H1 (cell line): ENCODE measurements around the gene DPYD. TPM values are rescaled to one million over a fixed set of nuclear protein-coding genes. Genes with fewer than 3 reads are reported as not detected.

Experiments
- CTCF ChIA-PET: fragments of 300-600 bp; sonication (Branson Sonifier 250); formaldehyde crosslinking; loops from one replicate; lab custom pipeline; 2021; ENCODE audit not compliant: partially characterized antibody; lab: Charles Lee
- POLR2A ChIA-PET: fragments of 300-600 bp; sonication (Branson Sonifier 250); formaldehyde crosslinking; loops from one replicate; lab custom pipeline; 2021; ENCODE audit warnings: inconsistent platforms; ENCODE audit not compliant: partially characterized antibody; lab: Charles Lee
- DNase-seq, 2 experiments: peaks; one replicate each; pipeline versions ENCODE4 v3.0.0 to v3.0.0-alpha.2; 2010 to 2022; ENCODE audit warnings: low spot score in 2 of 2, low read depth in 1 of 2, mixed read lengths in 1 of 2
- FAIRE-seq: peaks from 2 replicates; lab custom pipeline; 2011; peaks lifted over from hg19 to GRCh38; lab: Jason Lieb, UNC
- H2AFZ ChIP-seq: 2 replicates; pipeline ENCODE4 v1.8.1; 2012; ENCODE audit warnings: low read length, inconsistent platforms
- H2AK5ac ChIP-seq: 2 replicates; pipeline ENCODE4 v1.6.1; 2013; ENCODE audit warnings: low read depth, low read length
- H2BK120ac ChIP-seq: replicated peaks from 2 replicates; pipeline ENCODE3; 2013; ENCODE audit warnings: low read depth, low read length, inconsistent platforms
- H2BK12ac ChIP-seq: 2 replicates; pipeline ENCODE4 v1.6.1; 2013; ENCODE audit warnings: low read depth, low read length
- H2BK15ac ChIP-seq: 2 replicates; pipeline ENCODE4 v1.6.1; 2013; ENCODE audit warnings: low read length
- H2BK20ac ChIP-seq: 2 replicates; pipeline ENCODE4 v1.6.1; 2013; ENCODE audit warnings: low read length
- H2BK5ac ChIP-seq: 2 replicates; pipeline ENCODE4 v1.6.1; 2013; ENCODE audit warnings: low read depth, low read length
- H3K14ac ChIP-seq: 2 replicates; pipeline ENCODE4 v1.6.1; 2013; ENCODE audit warnings: inconsistent platforms; ENCODE audit not compliant: insufficient read length
- H3K18ac ChIP-seq: 2 replicates; pipeline ENCODE4 v1.6.1; 2013; ENCODE audit warnings: low read length; ENCODE audit errors: extremely low read depth
- H3K23ac ChIP-seq: 2 replicates; pipeline ENCODE4 v1.6.1; 2013; ENCODE audit warnings: inconsistent platforms; ENCODE audit not compliant: insufficient read length
- H3K23me2 ChIP-seq: 2 replicates; pipeline ENCODE4 v1.6.1; 2013; ENCODE audit warnings: low read depth, low read length
- H3K27ac ChIP-seq: 2 replicates; pipeline ENCODE4 v1.6.1; 2011; ENCODE audit warnings: low read depth, low read length, inconsistent platforms
- H3K27me3 ChIP-seq, 4 experiments: replicated peaks in 1 of 4; 1 replicate in 1 of 4; 2 replicates in 3 of 4; pipeline versions ENCODE4 v1.6.1 to v1.8.1; 2011 to 2013; ENCODE audit warnings: low read length in 3 of 4, mild to moderate bottlenecking in 3 of 4, inconsistent platforms in 2 of 4, mixed read lengths in 2 of 4, moderate library complexity in 1 of 4; ENCODE audit not compliant: control insufficient read depth in 3 of 4, insufficient read depth in 3 of 4; ENCODE audit errors: extremely low read depth in 1 of 4
- H3K36me3 ChIP-seq, 4 experiments: 2 replicates each; pipeline versions ENCODE4 v1.6.1 to v1.8.1; 2011 to 2013; ENCODE audit warnings: mild to moderate bottlenecking in 4 of 4, low read length in 3 of 4, moderate library complexity in 2 of 4, control low read depth in 1 of 4, inconsistent platforms in 1 of 4; ENCODE audit not compliant: insufficient read depth in 4 of 4, control insufficient read depth in 2 of 4
- H3K4ac ChIP-seq: replicated peaks from 2 replicates; pipeline ENCODE3; 2013; ENCODE audit warnings: low read length, low read depth, mixed read lengths, inconsistent platforms; ENCODE audit not compliant: insufficient read length
- H3K4me1 ChIP-seq, 4 experiments: replicated peaks in 1 of 4; 1 replicate in 1 of 4; 2 replicates in 3 of 4; pipeline versions ENCODE4 v1.6.1 to v1.8.1; 2011 to 2013; ENCODE audit warnings: low read length in 3 of 4, inconsistent platforms in 2 of 4, mixed read lengths in 1 of 4; ENCODE audit not compliant: insufficient read depth in 4 of 4, control insufficient read depth in 3 of 4
- H3K4me2 ChIP-seq, 2 experiments: 2 replicates each; pipeline versions ENCODE4 v1.6.1 to v1.8.1; 2011 to 2013; ENCODE audit warnings: low read depth in 2 of 2, low read length in 2 of 2, control low read depth in 1 of 2, inconsistent platforms in 1 of 2, mild to moderate bottlenecking in 1 of 2; ENCODE audit not compliant: insufficient read depth in 1 of 2
- H3K4me3 ChIP-seq, 4 experiments: fragments of 200-600, 300-600 bp in 1 of 4; sonication (generic), shearing (Covaris generic), sonication (Bioruptor Twin) in 1 of 4; 2 replicates each; pipeline versions ENCODE4 v1.5.1 to v1.8.1; 2011 to 2016; ENCODE audit warnings: low read length in 4 of 4, low read depth in 3 of 4, control low read depth in 2 of 4, inconsistent platforms in 2 of 4, mild to moderate bottlenecking in 2 of 4, mixed read lengths in 1 of 4, moderate library complexity in 1 of 4; ENCODE audit not compliant: insufficient read depth in 2 of 4; ENCODE audit errors: extremely low read depth in 1 of 4
- H3K56ac ChIP-seq: replicated peaks from 2 replicates; pipeline ENCODE3; 2013; ENCODE audit warnings: low read depth, mild to moderate bottlenecking, mixed read lengths, low read length, inconsistent platforms; ENCODE audit not compliant: insufficient read length
- H3K79me1 ChIP-seq: 2 replicates; pipeline ENCODE4 v1.6.1; 2013; ENCODE audit warnings: low read depth, low read length, control low read depth
- H3K79me2 ChIP-seq, 2 experiments: 2 replicates each; pipeline versions ENCODE4 v1.6.1 to v1.8.1; 2012 to 2013; ENCODE audit warnings: low read length in 2 of 2, mild to moderate bottlenecking in 2 of 2, inconsistent platforms in 1 of 2; ENCODE audit not compliant: insufficient read depth in 2 of 2, control insufficient read depth in 1 of 2
- H3K9ac ChIP-seq, 4 experiments: replicated peaks in 1 of 4; 1 replicate in 1 of 4; 2 replicates in 3 of 4; pipeline versions ENCODE4 v1.6.1 to v1.8.1; 2011 to 2013; ENCODE audit warnings: low read depth in 3 of 4, low read length in 3 of 4, control low read depth in 2 of 4, mild to moderate bottlenecking in 2 of 4, moderate library complexity in 2 of 4, inconsistent platforms in 1 of 4; ENCODE audit errors: extremely low read depth in 1 of 4
- H3K9me3 ChIP-seq, 2 experiments: 2 replicates each; pipeline versions ENCODE4 v1.6.1 to v1.8.1; 2012 to 2013; ENCODE audit warnings: mild to moderate bottlenecking in 2 of 2, moderate library complexity in 2 of 2, control low read depth in 1 of 2, inconsistent platforms in 1 of 2, low read depth in 1 of 2, low read length in 1 of 2, mixed read lengths in 1 of 2; ENCODE audit not compliant: insufficient read depth in 2 of 2
- H4K20me1 ChIP-seq, 2 experiments: replicated peaks in 1 of 2; 2 replicates each; pipeline versions ENCODE3 to v1.8.1; 2011 to 2013; ENCODE audit warnings: inconsistent platforms in 2 of 2, low read length in 2 of 2, mild to moderate bottlenecking in 1 of 2; ENCODE audit not compliant: insufficient read depth in 2 of 2, control insufficient read depth in 1 of 2
- H4K5ac ChIP-seq: 2 replicates; pipeline ENCODE4 v1.6.1; 2013; ENCODE audit warnings: low read length, low read depth, mixed read lengths, inconsistent platforms; ENCODE audit not compliant: insufficient read length
- H4K8ac ChIP-seq: 2 replicates; pipeline ENCODE4 v1.8.0; 2013; ENCODE audit warnings: mild to moderate bottlenecking, moderate library complexity, low read length, inconsistent platforms; ENCODE audit not compliant: insufficient read depth; ENCODE audit errors: extremely low read depth
- H4K91ac ChIP-seq: replicated peaks from 2 replicates; pipeline ENCODE3; 2013; ENCODE audit warnings: low read length, mixed read lengths, inconsistent platforms; ENCODE audit not compliant: insufficient read length
- ATF3 ChIP-seq: IDR thresholded peaks from 2 replicates; pipeline ENCODE4 v1.6.1; 2011; ENCODE audit warnings: low read depth, mild to moderate bottlenecking, low read length; ENCODE audit not compliant: insufficient read depth
- CBX8 ChIP-seq: fragments of 300-800, 300-1000 bp; sonication (generic); IDR thresholded peaks from 2 replicates; pipeline ENCODE4 v1.7.1; 2016; ENCODE audit warnings: low read depth, low read length, borderline replicate concordance
- CEBPB ChIP-seq: IDR thresholded peaks from 2 replicates; pipeline ENCODE4 v1.6.1; 2012; ENCODE audit warnings: low read depth, low read length
- EP300 ChIP-seq, 2 experiments: IDR thresholded peaks; 1 replicate in 1 of 2; 2 replicates in 1 of 2; pipeline ENCODE4 v1.6.1; 2011 to 2012; ENCODE audit warnings: low read depth in 2 of 2, low read length in 2 of 2, mild to moderate bottlenecking in 2 of 2, borderline replicate concordance in 1 of 2, inconsistent platforms in 1 of 2, moderate library complexity in 1 of 2
- RNF2 ChIP-seq: fragments of 200-900, 300-1000 bp; sonication (generic); IDR thresholded peaks from 2 replicates; pipeline ENCODE4 v1.7.1; 2016; ENCODE audit warnings: borderline replicate concordance, low read depth, mild to moderate bottlenecking, antibody characterized with exemption, low read length; ENCODE audit not compliant: poor library complexity, severe bottlenecking; ENCODE audit errors: missing control alignments
- SP2 ChIP-seq: IDR thresholded peaks from 2 replicates; pipeline ENCODE4 v1.6.1; 2012; ENCODE audit warnings: mild to moderate bottlenecking, low read length, inconsistent platforms
- WGBS, 2 experiments: shearing (Covaris generic) in 1 of 2; methylation state at CpG; one replicate each; pipeline versions ENCODE4 v1.1.6 to v1.1.7; 2013 to 2015; ENCODE audit warnings: low lambda C conversion rate in 2 of 2, mixed read lengths in 2 of 2, inconsistent platforms in 1 of 2, low coverage in 1 of 2, missing lambda C conversion rate in 1 of 2; ENCODE audit not compliant: insufficient replicate concordance in 2 of 2, insufficient coverage in 1 of 2, insufficient read length in 1 of 2; ENCODE audit errors: extremely low coverage in 1 of 2, missing lambda C conversion rate in 1 of 2; 5-methylcytosine and 5-hydroxymethylcytosine counted together
- polyA plus RNA-seq, 7 experiments: library from polyadenylated mRNA; depleted of rRNA in 3 of 7; stranded (reverse) in 5 of 7; unstranded in 2 of 7; fragments of >200 nt in 5 of 7; fragments of 200-250 nt in 2 of 7; gene quantifications; 1 replicate in 5 of 7; 2 replicates in 1 of 7; 4 replicates in 1 of 7; pipeline versions ENCODE4 v1.2.1 to v1.2.3, GENCODE V29; 2011 to 2013; ENCODE audit warnings: missing spikeins in 2 of 7, mixed read lengths in 2 of 7
- total RNA-seq: library from RNA; stranded (reverse); fragmentation: NEBNext Ultra II Directional; extraction: Animal tissue kit (Norgen Biotek cat#: 25700); gene quantifications from 2 replicates; pipeline ENCODE4 v1.2.1, GENCODE V29; 2021

DPYD gene
- total and polyA plus RNA-seq, 2 of the 8 experiments (the other 6 are each of a cell fraction or from before 2014, with no cell fraction given), result 0.29 to 0.73 TPM

- H3K36me3 ChIP-seq, result no peaks in the 10 kb centered on the region
- no peak overlapping the region for H3K4me2 ChIP-seq
- no peaks in the 10 kb centered on the region for H3K79me1 ChIP-seq
- H3K9ac ChIP-seq, result no peak overlapping the region
- H3K27me3 ChIP-seq, result no peaks in the 10 kb centered on the region
- DNase-seq (no peak), FAIRE-seq (no peak)
- H3K23ac ChIP-seq, result no peak overlapping the region
- H3K56ac ChIP-seq, result no peak overlapping the region
- ChIA-PET POLR2A (interaction anchor here (0.6 kb wide), 1 partner anchor 1313 kb away, joined by 3 read pairs; no protein-coding TSS in a partner anchor), CTCF (interaction anchor here (0.6 to 1.8 kb wide), 14 partner anchors 9 to 1457 kb away, joined by 3 to 12 read pairs (median 3); no protein-coding TSS in a partner anchor)
- H4K5ac ChIP-seq, result no peak overlapping the region
- no peak overlapping the region for H3K27ac ChIP-seq
- peak overlapping the region; percentile 15; the same call in 1 of the 2 replicates for H2AFZ ChIP-seq
- H2BK20ac ChIP-seq, result no peak overlapping the region
- no peak overlapping the region for H4K8ac ChIP-seq
- no peak overlapping the region for H3K18ac ChIP-seq
- no peak overlapping the region for H3K4me3 ChIP-seq
- no peak overlapping the region for H3K4ac ChIP-seq
- TF ChIP-seq SP2, result no peak
- no peak for TF ChIP-seq EP300 (IDR thresholded peaks at IDR 0.05; ENCODE audit: borderline replicate concordance in 1 of 2, low read depth in 2 of 2, low read length in 2 of 2)
- no peak for TF ChIP-seq CEBPB
- TF ChIP-seq CBX8, result no peak
- no peak for TF ChIP-seq ATF3
- TF ChIP-seq RNF2, result no peak
- no peaks in the 10 kb centered on the region for H4K20me1 ChIP-seq
- H3K79me2 ChIP-seq, result no peaks in the 10 kb centered on the region
- no peak overlapping the region for H3K14ac ChIP-seq
- H2AK5ac ChIP-seq, result no peak overlapping the region
- no peak overlapping the region for H4K91ac ChIP-seq
- H3K4me1 ChIP-seq, result peaks cover 0 to 5% (median 1%) of the 10 kb centered on the region in 4 experiments; a peak in 2 of 7 replicates
- no peak overlapping the region for H2BK12ac ChIP-seq
- H3K23me2 ChIP-seq, result no peaks in the 10 kb centered on the region
- H2BK120ac ChIP-seq, result no peak overlapping the region
- H2BK5ac ChIP-seq, result no peak overlapping the region
- WGBS, 2 experiments, result 78% methylated on average over 4 of the region's 4 CpGs; no CpG with 5 or more reads in 1 of the 2 experiments
- H2BK15ac ChIP-seq, result no peak overlapping the region
- H3K9me3 ChIP-seq, result no peaks in the 10 kb centered on the region
These were observed 782.3 kb downstream of the DPYD start for GRCh38 chr1:97138515-97139032.
